Stimulated activated CD4-positive, alpha-beta T cell treated with anti-CD3 and anti-CD28 coated beads, TNF-alpha, amount 100 ng/mL, for 24 hours (primary cell): ENCODE data around the gene SKA1.
"Not testable (repeated sequence)": the region's sequence is repeated elsewhere in the genome, so short reads cannot be mapped to it uniquely, and the experiment has no call there.

Experiments used
- DNase-seq, 3 experiments: peaks; one replicate each; pipeline ENCODE4 v3.0.0-alpha.2; 2020; ENCODE audit warnings: low read depth in 3 of 3

The SKA1 gene

GRCh38 chr18:50395093-50395492 lies 20.2 kb downstream of the SKA1 start:
- no peak for DNase-seq

GRCh38 chr18:50396005-50396660 lies 21.3 kb downstream of the SKA1 start:
- no peak for DNase-seq

GRCh38 chr18:50397023-50397422 lies 22.2 kb downstream of the SKA1 start:
- DNase-seq: no peak

GRCh38 chr18:50398099-50398498 lies 23.3 kb downstream of the SKA1 start:
- DNase-seq: no peak

- DNase-seq: no peak
Observed at GRCh38 chr18:50398947-50399346, 24.1 kb downstream of the SKA1 start.

GRCh38 chr18:50399582-50399981 lies 24.7 kb downstream of the SKA1 start:
- DNase-seq: no peak

DNA sequence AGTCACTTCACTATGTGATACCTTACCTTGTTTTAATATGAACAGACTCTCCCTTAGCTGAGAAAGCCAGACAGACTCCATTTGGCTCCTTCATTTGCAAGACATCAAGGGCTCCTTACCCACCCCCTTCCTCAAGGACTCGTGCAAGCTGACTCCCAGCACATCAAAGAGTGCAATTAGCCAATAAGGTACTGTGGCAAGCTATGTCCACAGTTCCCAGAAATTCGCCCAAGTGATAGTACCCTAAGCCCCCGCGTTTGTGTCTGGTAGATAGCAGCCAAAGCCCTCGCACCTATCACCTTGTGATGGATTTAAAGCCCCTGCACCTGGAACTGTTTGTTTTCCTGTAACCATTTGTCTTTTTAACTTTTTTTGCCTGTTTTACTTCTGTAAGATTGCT lies 25.6 kb downstream of the SKA1 start:
- not testable (repeated sequence) for DNase-seq

GRCh38 chr18:50401295-50401694 lies 26.4 kb downstream of the SKA1 start:
- DNase-seq: no peak

DNA sequence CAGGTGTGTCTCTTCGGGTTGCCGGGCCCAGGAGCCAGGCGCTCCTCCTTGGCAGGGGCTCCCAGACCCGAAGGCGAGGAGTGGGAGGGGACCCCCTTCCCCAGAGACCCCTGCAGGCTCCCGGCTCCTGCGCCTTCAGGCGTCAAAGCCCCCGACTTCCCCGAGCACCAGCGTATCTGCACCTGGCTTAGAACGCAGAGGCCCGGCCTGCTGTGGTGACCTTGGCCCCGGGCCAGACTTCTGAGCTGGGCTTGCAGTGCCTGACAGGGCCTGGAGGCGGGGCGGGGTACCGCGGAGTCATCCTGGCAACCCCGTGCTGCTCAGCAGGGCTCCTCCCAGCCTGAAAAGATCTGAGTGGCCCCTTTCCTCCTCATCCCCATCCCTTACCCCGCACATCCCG lies 27.0 kb downstream of the SKA1 start:
- peak in 1 of 3 experiments; percentile 31 for DNase-seq

GRCh38 chr18:50404752-50405581 lies 30.1 kb downstream of the SKA1 start:
- not testable (repeated sequence) for DNase-seq

DNA sequence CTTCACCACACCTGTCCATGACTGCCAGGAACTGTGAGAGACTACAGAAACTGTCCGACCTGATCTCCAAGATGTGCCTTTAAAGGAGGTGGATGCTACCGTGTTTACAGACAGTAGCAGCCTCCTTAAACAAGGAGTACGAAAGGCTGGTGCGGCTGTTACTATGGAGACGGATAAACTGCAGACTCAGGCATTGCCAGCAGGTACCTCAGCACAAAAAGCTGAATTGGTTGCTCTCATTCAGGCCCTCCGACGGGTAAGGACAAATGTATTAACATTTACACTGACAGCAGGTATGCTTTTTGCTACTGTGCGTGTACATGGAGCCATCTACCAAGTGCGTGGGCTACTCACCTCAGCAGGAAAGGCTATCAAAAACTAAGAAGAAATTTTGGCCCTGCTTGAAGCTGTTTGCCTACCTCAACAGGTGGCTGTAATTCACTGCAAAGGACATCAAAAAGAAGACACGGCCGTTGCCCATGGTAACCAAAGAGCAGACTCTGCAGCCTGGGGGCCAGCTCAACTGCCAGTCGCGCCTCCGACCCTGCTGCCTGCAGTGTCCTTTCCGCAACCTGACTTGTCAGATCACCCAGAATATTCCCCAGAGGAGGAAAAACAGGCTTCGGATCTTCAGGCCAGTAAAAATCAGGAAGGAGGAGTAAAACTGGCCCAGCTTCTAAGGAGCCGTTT lies 30.9 kb downstream of the SKA1 start:
- no peak for DNase-seq

DNA sequence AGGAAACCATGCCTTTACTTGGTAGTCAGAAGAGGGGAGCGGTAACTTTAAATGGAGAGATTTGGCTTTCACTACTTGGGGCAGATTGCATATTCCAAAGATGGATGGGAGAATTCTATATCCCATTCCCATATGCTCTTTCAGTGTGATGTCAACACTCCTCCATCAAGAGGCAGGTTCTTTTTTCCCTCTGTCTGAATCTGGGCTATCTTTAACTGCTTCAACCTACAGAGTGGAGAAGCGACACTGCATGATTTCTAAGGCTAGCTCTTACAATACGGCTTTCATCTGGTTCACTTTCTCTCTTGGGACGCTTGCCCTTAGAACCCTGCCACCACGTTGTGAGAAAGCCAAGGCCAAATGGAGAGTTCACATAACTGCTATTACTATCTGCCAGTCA lies 34.4 kb downstream of the SKA1 start:
- no peak for DNase-seq

DNA sequence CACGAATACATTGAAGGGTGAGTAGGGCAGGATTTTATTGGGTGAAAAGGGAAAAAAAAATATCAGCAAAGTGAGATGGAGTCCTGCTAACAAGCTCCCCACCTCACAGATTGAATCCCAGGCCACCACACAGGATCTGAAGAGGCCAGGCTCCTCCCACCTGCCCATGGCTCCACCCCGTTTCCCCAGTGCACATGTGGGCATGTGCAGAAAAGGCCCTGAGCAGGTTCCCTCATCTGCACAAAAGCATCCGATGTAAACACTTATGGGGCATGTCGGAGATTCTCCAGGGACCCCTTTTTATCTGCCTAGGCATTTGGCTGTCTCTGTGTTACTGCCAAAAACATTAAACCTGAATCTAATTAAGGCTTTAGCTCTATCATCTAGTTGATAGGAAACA lies 35.2 kb downstream of the SKA1 start:
- DNase-seq: no peak

- no peak for DNase-seq
Observed at GRCh38 chr18:50410894-50411293, 36.0 kb downstream of the SKA1 start.

DNA sequence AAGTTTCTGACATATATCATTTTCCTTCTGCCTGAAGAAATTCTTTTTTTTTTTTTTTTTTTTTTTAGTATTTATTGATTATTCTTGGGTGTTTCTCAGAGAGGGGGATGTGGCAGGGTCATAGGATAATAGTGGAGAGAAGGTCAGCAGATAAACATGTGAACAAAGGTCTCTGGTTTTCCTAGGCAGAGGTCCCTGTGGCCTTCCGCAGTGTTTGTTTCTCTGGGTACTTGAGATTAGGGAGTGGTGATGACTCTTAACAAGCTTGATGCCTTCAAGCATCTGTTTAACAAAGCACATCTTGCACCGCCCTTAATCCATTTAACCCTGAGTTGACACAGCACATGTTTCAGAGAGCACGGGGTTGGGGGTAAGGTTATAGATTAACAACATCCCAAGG lies 42.0 kb downstream of the SKA1 start:
- not testable (repeated sequence) for DNase-seq

- not testable (repeated sequence) for DNase-seq
Observed at GRCh38 chr18:50417705-50418104, 42.9 kb downstream of the SKA1 start.

GRCh38 chr18:50418650-50419049 lies 43.8 kb downstream of the SKA1 start:
- DNase-seq: no peak

GRCh38 chr18:50422286-50422898 lies 47.5 kb downstream of the SKA1 start:
- DNase-seq: no peak

- no peak for DNase-seq
Observed at GRCh38 chr18:50424877-50425690, 50.2 kb downstream of the SKA1 start.

DNA sequence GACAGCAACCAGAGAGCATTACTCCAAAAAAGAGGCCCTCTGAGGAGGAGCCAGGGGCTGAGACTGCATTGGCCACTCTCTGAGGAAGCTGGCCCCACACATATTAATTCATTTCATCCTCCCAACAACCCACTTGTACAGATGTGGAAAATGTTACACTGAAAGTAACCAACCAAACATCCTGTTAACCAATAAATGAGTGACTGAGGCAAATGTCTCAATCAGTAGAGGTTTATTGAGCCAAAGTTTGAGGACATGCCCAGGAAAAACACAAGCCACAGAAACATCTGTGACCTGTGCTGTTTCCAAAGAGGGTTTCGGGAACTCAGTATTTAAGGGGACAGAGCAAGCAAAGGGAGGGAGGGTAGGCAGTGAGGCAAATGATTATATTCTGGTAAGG lies 53.0 kb downstream of the SKA1 start:
- no peak for DNase-seq

GRCh38 chr18:50428531-50429206 lies 53.8 kb downstream of the SKA1 start:
- DNase-seq: no peak
